Liver (tissue), 9 donors: Measurements from ENCODE around the gene COPB2. TPM values are rescaled to one million over a fixed set of nuclear protein-coding genes. Genes with fewer than 3 reads are reported as not detected.

ENCODE experiments used
- DNase-seq: peaks from one replicate; pipeline ENCODE4 v3.0.0-alpha.2; 2017; ENCODE audit warnings: low spot score
- H3K27ac ChIP-seq, 2 donors: one replicate each; pipeline ENCODE4 v1.7.0; 2013; ENCODE audit warnings: inconsistent platforms in 2 of 2, low read length in 2 of 2, control low read depth in 1 of 2, low read depth in 1 of 2, mild to moderate bottlenecking in 1 of 2
- H3K27me3 ChIP-seq, 4 donors: one replicate each; pipeline versions ENCODE4 v1.6.1 to v1.7.0; 2013; ENCODE audit warnings: low read length in 3 of 4, inconsistent platforms in 1 of 4, mild to moderate bottlenecking in 1 of 4, moderate library complexity in 1 of 4; ENCODE audit not compliant: control insufficient read depth in 4 of 4, insufficient read depth in 4 of 4
- H3K36me3 ChIP-seq, 4 donors: one replicate each; pipeline versions ENCODE4 v1.6.1 to v1.7.0; 2013; ENCODE audit warnings: low read length in 3 of 4, mild to moderate bottlenecking in 3 of 4, low read depth in 1 of 4, moderate library complexity in 1 of 4; ENCODE audit not compliant: control insufficient read depth in 4 of 4, insufficient read depth in 3 of 4
- H3K4me1 ChIP-seq, 4 donors: one replicate each; pipeline versions ENCODE4 v1.6.1 to v1.7.0; 2013; ENCODE audit warnings: low read length in 3 of 4, mild to moderate bottlenecking in 3 of 4, moderate library complexity in 1 of 4; ENCODE audit not compliant: control insufficient read depth in 4 of 4, insufficient read depth in 4 of 4
- H3K4me3 ChIP-seq, 3 donors: one replicate each; pipeline versions ENCODE4 v1.6.1 to v1.7.0; 2013; ENCODE audit warnings: low read length in 3 of 3, control low read depth in 1 of 3, low read depth in 1 of 3, mild to moderate bottlenecking in 1 of 3
- H3K9ac ChIP-seq, 2 donors: one replicate each; pipeline ENCODE4 v1.7.0; 2013; ENCODE audit warnings: low read length in 2 of 2, mild to moderate bottlenecking in 2 of 2, moderate library complexity in 2 of 2, control low read depth in 1 of 2, low read depth in 1 of 2
- H3K9me3 ChIP-seq, 4 donors: one replicate each; pipeline versions ENCODE4 v1.6.1 to v1.7.0; 2013; ENCODE audit warnings: low read length in 3 of 4; ENCODE audit not compliant: control insufficient read depth in 4 of 4
- ATF3 ChIP-seq: IDR thresholded peaks from 2 replicates; pipeline ENCODE4 v1.6.1; 2016; ENCODE audit warnings: antibody characterized with exemption
- CTCF ChIP-seq: fragments of 150-350 bp; IDR thresholded peaks from 2 replicates; pipeline ENCODE4 v1.5.1; 2017; ENCODE audit warnings: improper control_type of control experiment, low read depth, low read length; ENCODE audit not compliant: missing input control
- EGR1 ChIP-seq, 2 donors: IDR thresholded peaks; 2 replicates each; pipeline ENCODE4 v1.6.1; 2016 to 2018; ENCODE audit warnings: antibody characterized with exemption in 2 of 2, low read depth in 2 of 2
- FOXA1 ChIP-seq: IDR thresholded peaks from 2 replicates; pipeline ENCODE4 v1.6.1; 2016; ENCODE audit warnings: antibody characterized with exemption
- FOXA2 ChIP-seq: IDR thresholded peaks from 2 replicates; pipeline ENCODE4 v1.6.1; 2016; ENCODE audit warnings: antibody characterized with exemption
- GABPA ChIP-seq, 2 donors: IDR thresholded peaks in 1 of 2; conservative IDR thresholded peaks in 1 of 2; 2 replicates each; pipeline ENCODE4 v1.6.1; 2016; ENCODE audit warnings: antibody characterized with exemption in 2 of 2, mild to moderate bottlenecking in 1 of 2, moderate library complexity in 1 of 2
- HNF4G ChIP-seq: IDR thresholded peaks from 2 replicates; pipeline ENCODE4 v1.6.1; 2016; ENCODE audit warnings: antibody characterized with exemption
- RAD21 ChIP-seq, 2 donors: IDR thresholded peaks; 2 replicates each; pipeline ENCODE4 v1.6.1; 2016; ENCODE audit warnings: antibody characterized with exemption in 2 of 2, mild to moderate bottlenecking in 2 of 2
- REST ChIP-seq: IDR thresholded peaks from 2 replicates; pipeline ENCODE4 v1.6.1; 2016; ENCODE audit warnings: antibody characterized with exemption, mild to moderate bottlenecking
- RXRA ChIP-seq, 2 donors: IDR thresholded peaks; 2 replicates each; pipeline ENCODE4 v1.6.1; 2017 to 2018; ENCODE audit warnings: antibody characterized with exemption in 2 of 2, mild to moderate bottlenecking in 1 of 2
- SP1 ChIP-seq: IDR thresholded peaks from 2 replicates; pipeline ENCODE4 v1.6.1; 2018; ENCODE audit warnings: antibody characterized with exemption, mild to moderate bottlenecking
- TAF1 ChIP-seq: conservative IDR thresholded peaks from 2 replicates; pipeline ENCODE4 v1.6.1; 2016; ENCODE audit warnings: antibody characterized with exemption, mild to moderate bottlenecking
- YY1 ChIP-seq: IDR thresholded peaks from 2 replicates; pipeline ENCODE4 v1.6.1; 2016; ENCODE audit warnings: antibody characterized with exemption, mild to moderate bottlenecking
- ZBTB33 ChIP-seq: IDR thresholded peaks from 2 replicates; pipeline ENCODE4 v1.6.1; 2016; ENCODE audit warnings: antibody characterized with exemption
- WGBS: extraction: QIAGEN DNeasy Blood & Tissue Kit; methylation state at CpG from one replicate; pipeline ENCODE4 v1.1.7; 2013; 5-methylcytosine and 5-hydroxymethylcytosine counted together
- polyA plus RNA-seq, 2 donors: library from polyadenylated mRNA; stranded (reverse) in 1 of 2; unstranded in 1 of 2; fragments of 200-250 nt in 1 of 2; fragments of >200 nt in 1 of 2; fragmentation: Nextera tagmentation in 1 of 2; extraction: Ambion mirVana in 1 of 2; gene quantifications; one replicate each; pipeline versions ENCODE4 v1.2.1 to v1.2.3, GENCODE V29; 2013 to 2015
- total RNA-seq, 2 donors: library from RNA; depleted of rRNA; stranded (reverse); fragments of >200 nt; gene quantifications; one replicate each; pipeline ENCODE4 v1.2.3, GENCODE V29; 2014
- TF ChIP-seq, protein P1 (sequence below): IDR thresholded peaks from 2 replicates; pipeline ENCODE4 v1.6.1; 2016; ENCODE audit warnings: antibody characterized with exemption
- donor health status: healthy.
- donor health status: healthy.
- donor health status: healthy.
- donor health status: healthy.
- donor health status: healthy.

COPB2 gene
- total and polyA plus RNA-seq, 4 donors = 45.4 to 145 (median 72.0) TPM

DNA sequence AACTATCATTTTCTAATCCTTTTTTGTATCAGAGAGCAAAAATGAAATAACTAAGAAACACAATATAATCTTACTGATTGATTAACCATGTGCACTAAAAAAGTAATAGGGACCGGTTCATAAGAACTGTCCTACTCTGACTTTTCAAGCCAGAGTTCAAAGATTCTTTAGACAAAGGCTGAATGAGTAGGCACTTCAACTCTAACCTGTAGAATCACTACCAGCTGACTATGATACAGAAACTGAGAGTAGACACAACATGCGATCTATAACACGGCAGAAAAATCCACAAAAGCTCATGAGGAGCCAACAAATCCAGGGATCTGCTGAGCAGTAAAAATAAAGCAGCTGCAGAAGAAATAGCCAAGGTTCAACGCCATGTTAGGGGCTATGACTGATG is 8.9 kb downstream of the COPB2 start:
- H3K36me3 ChIP-seq = peaks cover 4 to 51% (median 45%) of the 10 kb centered on the region in 4 donors
- 91% methylated on average over 4 of the region's 4 CpGs for WGBS
- no peaks in the 10 kb centered on the region for H3K27me3 ChIP-seq
- DNase-seq = no peak
- TF ChIP-seq CTCF = no peak
- TF ChIP-seq, protein P1, sequence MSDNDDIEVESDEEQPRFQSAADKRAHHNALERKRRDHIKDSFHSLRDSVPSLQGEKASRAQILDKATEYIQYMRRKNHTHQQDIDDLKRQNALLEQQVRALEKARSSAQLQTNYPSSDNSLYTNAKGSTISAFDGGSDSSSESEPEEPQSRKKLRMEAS = no peak
- no peak for TF ChIP-seq HNF4G
- no peak for TF ChIP-seq ZBTB33
- no peak for TF ChIP-seq RXRA (IDR thresholded peaks at IDR 0.05)
- no peak for TF ChIP-seq GABPA (IDR thresholded peaks at IDR 0.05 in 1 of 2, conservative IDR thresholded peaks at IDR 0.05 in 1 of 2)
- TF ChIP-seq REST = no peak
- no peak for TF ChIP-seq FOXA1
- TF ChIP-seq TAF1 = no peak
- no peak for TF ChIP-seq FOXA2
- no peak for TF ChIP-seq EGR1 (IDR thresholded peaks at IDR 0.05; ENCODE audit: low read depth in 2 of 2)
- no peak for TF ChIP-seq YY1
- no peak for TF ChIP-seq ATF3
- no peak for TF ChIP-seq RAD21 (IDR thresholded peaks at IDR 0.05)
- H3K4me3 ChIP-seq = no peak overlapping the region
- no peak overlapping the region for H3K9ac ChIP-seq
- peaks cover 0 to 13% (median 2%) of the 10 kb centered on the region in 4 donors for H3K4me1 ChIP-seq
- no peaks in the 10 kb centered on the region for H3K9me3 ChIP-seq
- no peak overlapping the region for H3K27ac ChIP-seq

- Histone ChIP-seq H3K9ac (no peak overlapping the region), H3K4me1 (peaks cover 0 to 13% (median 2%) of the 10 kb centered on the region in 4 donors), H3K36me3 (peaks cover 6 to 63% (median 58%) of the 10 kb centered on the region in 4 donors), H3K27ac (no peak overlapping the region), H3K27me3 (no peaks in the 10 kb centered on the region), H3K4me3 (no peak overlapping the region), H3K9me3 (no peaks in the 10 kb centered on the region)
- no peak for DNase-seq
- TF ChIP-seq ATF3 (no peak), HNF4G (no peak), SP1 (no peak), CTCF (no peak), EGR1 (IDR thresholded peaks at IDR 0.05; ENCODE audit: low read depth in 2 of 2) (no peak), RXRA (IDR thresholded peaks at IDR 0.05) (no peak), ZBTB33 (no peak), YY1 (no peak)
- WGBS = 89% methylated on average over 3 of the region's 3 CpGs
These were observed 10.7 kb downstream of the COPB2 start for GRCh38 chr3:139378587-139379241.
